Caco-2 (cell line): ENCODE data around the gene CCNQ. TPM values are rescaled to one million over a fixed set of nuclear protein-coding genes. Genes with fewer than 3 reads are reported as not detected.
A peak's percentile ranks its signal among the peaks of the same experiment; 100 is the strongest.

Experiments used
- Bru-seq: library from RNA; stranded (reverse); fragments of 400-500 nt; gene quantifications from one replicate; lab custom pipeline; 2021; lab: Mats Ljungman, UMichigan
- BruChase-seq, 2 experiments: library from RNA; stranded (reverse); fragments of 400-500 nt; gene quantifications; one replicate each; lab custom pipeline; 2021; lab: Mats Ljungman, UMichigan
- BruUV-seq: library from RNA; stranded (reverse); fragments of 400-500 nt; replicated peaks from 2 replicates; lab custom pipeline; 2021; lab: Mats Ljungman, UMichigan
- CTCF ChIA-PET: fragments of 300-600 bp; sonication (Branson Sonifier 250); formaldehyde crosslinking; loops from one replicate; lab custom pipeline; 2022; ENCODE audit warnings: antibody characterized with exemption; lab: Charles Lee
- POLR2A ChIA-PET: fragments of 300-600 bp; sonication (Branson Sonifier 250); formaldehyde crosslinking; loops from one replicate; lab custom pipeline; 2022; ENCODE audit warnings: antibody characterized with exemption; lab: Charles Lee
- DNase-seq, 2 experiments: peaks; one replicate each; pipeline versions ENCODE4 v3.0.0 to v3.0.0-alpha.2; 2020 to 2022
- H3K27me3 ChIP-seq: replicated peaks from 2 replicates; pipeline ENCODE4 v1.6.0; 2011; ENCODE audit warnings: low read length; ENCODE audit not compliant: control insufficient read depth, insufficient read depth
- H3K36me3 ChIP-seq: 2 replicates; pipeline ENCODE4 v1.5.1; 2011; ENCODE audit warnings: low read length; ENCODE audit not compliant: control insufficient read depth, insufficient read depth
- H3K4me1 ChIP-seq: fragments of 250-450 bp; sonication (Bioruptor Pico); 2 replicates; pipeline ENCODE4 v1.5.1; 2020; ENCODE audit warnings: mild to moderate bottlenecking
- H3K4me3 ChIP-seq: 2 replicates; pipeline ENCODE4 v1.5.1; 2011; ENCODE audit warnings: low read depth, mild to moderate bottlenecking, control low read depth, low read length
- H3K9me3 ChIP-seq: fragments of 250-450 bp; sonication (Bioruptor Pico); 2 replicates; pipeline ENCODE4 v1.5.1; 2020; ENCODE audit warnings: mild to moderate bottlenecking, moderate library complexity
- H3K27ac Mint-ChIP-seq: one replicate; pipeline ENCODE4 v1.8.0; 2022; ENCODE audit warnings: mixed read lengths; ENCODE audit not compliant: unreplicated experiment
- H3K27me3 Mint-ChIP-seq: one replicate; pipeline ENCODE4 v1.8.0; 2022; ENCODE audit warnings: mixed read lengths; ENCODE audit not compliant: insufficient read depth, unreplicated experiment
- H3K36me3 Mint-ChIP-seq: one replicate; pipeline ENCODE4 v1.8.0; 2022; ENCODE audit warnings: mild to moderate bottlenecking, mixed read lengths; ENCODE audit not compliant: insufficient read depth, unreplicated experiment
- H3K4me1 Mint-ChIP-seq: one replicate; pipeline ENCODE4 v1.8.0; 2022; ENCODE audit warnings: low read depth, mixed read lengths; ENCODE audit not compliant: unreplicated experiment
- H3K4me3 Mint-ChIP-seq: one replicate; pipeline ENCODE4 v1.8.0; 2022; ENCODE audit warnings: mild to moderate bottlenecking, moderate library complexity, mixed read lengths; ENCODE audit not compliant: unreplicated experiment
- H3K9me3 Mint-ChIP-seq: one replicate; pipeline ENCODE4 v1.8.0; 2022; ENCODE audit warnings: mixed read lengths; ENCODE audit not compliant: unreplicated experiment
- intact Hi-C: fragments of 100-400 bp; cut with micrococcal nuclease; formaldehyde crosslinking; loops from one replicate; pipeline ENCODE4 v1.10.0; 2022; ENCODE audit not compliant: unreplicated experiment
- long read RNA-seq: library from polyadenylated mRNA; stranded (forward); transcript quantifications from one replicate; pipeline ENCODE4 v2.0.0, GENCODE V29; 2022
- total RNA-seq: library from RNA; stranded (reverse); gene quantifications from 2 replicates; pipeline ENCODE4 v1.2.3, GENCODE V29; 2022
- TF ChIP-seq, protein P1 (sequence below), 2 experiments: fragments of 200-600 bp in 1 of 2; IDR thresholded peaks; 1 replicate in 1 of 2; 2 replicates in 1 of 2; pipeline versions ENCODE4 v1.5.1 to v1.8.0; 2011 to 2022; ENCODE audit warnings: antibody characterized with exemption in 1 of 2, control low read depth in 1 of 2, inconsistent platforms in 1 of 2, low read depth in 1 of 2, low read length in 1 of 2, mild to moderate bottlenecking in 1 of 2, moderate library complexity in 1 of 2; ENCODE audit not compliant: insufficient read depth in 1 of 2, severe bottlenecking in 1 of 2, unreplicated experiment in 1 of 2

CCNQ gene
- total RNA-seq (23.8 and 26.3 TPM in 2 replicates), Bru-seq, nascent RNA (percentile 56 among the genes with signal in this experiment), BruChase-seq, experiment 1, labeled RNA remaining after a 2-hour chase (percentile 57 among the genes with signal in this experiment), BruChase-seq, experiment 2, labeled RNA remaining after a 6-hour chase (percentile 67 among the genes with signal in this experiment)
- long read RNA-seq, transcript CCNQ-204 (5 exons, 1,306 nt) = minor isoform, 15 of 48 reads
- long read RNA-seq, transcript CCNQ-202 (5 exons, 1,164 nt) = major isoform, 24 of 48 reads
- long read RNA-seq, partial matches to known transcripts = 1 of 48 reads
- long read RNA-seq, other reads (novel, unspliced or antisense) = 5 of 48 reads

- peaks cover 6% of the 10 kb centered on the region for H3K4me1 Mint-ChIP-seq
- TF ChIP-seq, protein P1, sequence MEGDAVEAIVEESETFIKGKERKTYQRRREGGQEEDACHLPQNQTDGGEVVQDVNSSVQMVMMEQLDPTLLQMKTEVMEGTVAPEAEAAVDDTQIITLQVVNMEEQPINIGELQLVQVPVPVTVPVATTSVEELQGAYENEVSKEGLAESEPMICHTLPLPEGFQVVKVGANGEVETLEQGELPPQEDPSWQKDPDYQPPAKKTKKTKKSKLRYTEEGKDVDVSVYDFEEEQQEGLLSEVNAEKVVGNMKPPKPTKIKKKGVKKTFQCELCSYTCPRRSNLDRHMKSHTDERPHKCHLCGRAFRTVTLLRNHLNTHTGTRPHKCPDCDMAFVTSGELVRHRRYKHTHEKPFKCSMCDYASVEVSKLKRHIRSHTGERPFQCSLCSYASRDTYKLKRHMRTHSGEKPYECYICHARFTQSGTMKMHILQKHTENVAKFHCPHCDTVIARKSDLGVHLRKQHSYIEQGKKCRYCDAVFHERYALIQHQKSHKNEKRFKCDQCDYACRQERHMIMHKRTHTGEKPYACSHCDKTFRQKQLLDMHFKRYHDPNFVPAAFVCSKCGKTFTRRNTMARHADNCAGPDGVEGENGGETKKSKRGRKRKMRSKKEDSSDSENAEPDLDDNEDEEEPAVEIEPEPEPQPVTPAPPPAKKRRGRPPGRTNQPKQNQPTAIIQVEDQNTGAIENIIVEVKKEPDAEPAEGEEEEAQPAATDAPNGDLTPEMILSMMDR (IDR thresholded peaks at IDR 0.05; ENCODE audit: insufficient read depth in 1 of 2, low read depth in 1 of 2, low read length in 1 of 2, severe bottlenecking in 1 of 2, unreplicated experiment in 1 of 2) = no peak
- no peaks in the 10 kb centered on the region for H3K36me3 ChIP-seq
- peak within 1 kb of the TSS; percentile 73 for H3K4me3 ChIP-seq
- H3K27ac Mint-ChIP-seq = no peak within 1 kb of the TSS
- no peaks in the 10 kb centered on the region for H3K27me3 Mint-ChIP-seq
- ChIA-PET CTCF (interaction anchor here (0.6 to 1.9 kb wide), 2 partner anchors 48 to 70 kb away, joined by 4 to 7 read pairs; partner anchors contain the start of gene DUSP9), POLR2A (no interaction called here)
- H3K9me3 ChIP-seq = no peaks in the 10 kb centered on the region
- DNase-seq = peak in 1 of 2 experiments; percentile 45
- peaks cover 7% of the 10 kb centered on the region for H3K36me3 Mint-ChIP-seq
- no peaks in the 10 kb centered on the region for H3K27me3 ChIP-seq
- H3K9me3 Mint-ChIP-seq = no peaks in the 10 kb centered on the region
- intact Hi-C loops = loop anchor here (5.0 kb wide), 2 partner anchors 41 to 656 kb away; no protein-coding TSS in a partner anchor
- no TSS peak for BruUV-seq
- H3K4me1 ChIP-seq = no peaks in the 10 kb centered on the region
- H3K4me3 Mint-ChIP-seq = peak within 1 kb of the TSS; percentile 80
Observed at GRCh38 chrX:153598541-153599191, at the start of gene CCNQ. TSS of gene CCNQ (minus strand) at chrX:153599139. CDS start at chrX:153599073, 66 bp downstream.

DNA sequence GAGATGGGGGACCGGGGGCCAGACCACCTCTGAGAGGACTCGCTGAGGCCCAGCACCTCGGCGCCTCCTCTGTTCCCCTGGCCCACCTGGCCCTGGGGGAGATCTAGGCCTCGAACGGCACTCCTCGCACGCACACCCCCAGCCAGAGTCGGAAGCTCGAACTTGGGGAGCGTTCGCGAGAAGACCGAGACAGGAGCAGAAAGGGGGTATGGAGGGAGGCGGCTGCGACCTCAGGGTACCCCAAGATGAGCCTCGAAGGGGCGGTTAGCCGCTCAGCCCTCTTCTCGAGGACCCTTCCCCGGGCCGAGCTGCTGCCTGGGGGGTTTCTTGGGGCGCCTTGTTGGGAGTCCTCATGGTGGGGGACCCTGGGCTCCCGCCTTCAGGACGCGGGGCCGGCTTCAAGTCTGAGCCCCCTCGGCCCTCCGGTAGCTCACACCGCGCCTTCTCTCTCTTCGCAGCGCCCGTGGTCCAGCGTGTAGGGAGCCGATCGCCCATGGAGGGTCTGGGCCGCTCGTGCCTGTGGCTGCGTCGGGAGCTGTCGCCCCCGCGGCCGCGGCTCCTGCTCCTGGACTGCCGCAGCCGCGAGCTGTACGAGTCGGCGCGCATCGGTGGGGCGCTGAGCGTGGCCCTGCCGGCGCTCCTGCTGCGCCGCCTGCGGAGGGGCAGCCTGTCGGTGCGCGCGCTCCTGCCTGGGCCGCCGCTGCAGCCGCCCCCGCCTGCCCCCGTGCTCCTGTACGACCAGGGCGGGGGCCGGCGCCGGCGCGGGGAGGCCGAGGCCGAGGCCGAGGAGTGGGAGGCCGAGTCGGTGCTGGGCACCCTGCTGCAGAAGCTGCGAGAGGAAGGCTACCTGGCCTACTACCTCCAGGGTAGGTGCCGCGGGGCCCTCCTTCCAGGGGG lies 48.8 kb upstream of the CCNQ start:
- H3K27me3 Mint-ChIP-seq = peaks cover 4% of the 10 kb centered on the region
- peaks cover 24% of the 10 kb centered on the region for H3K4me1 ChIP-seq
- ChIA-PET POLR2A (no interaction called here), CTCF (interaction anchor here (0.5 to 3.4 kb wide), 5 partner anchors 10 to 93 kb away, joined by 3 to 15 read pairs (median 3); partner anchors contain the start of gene CCNQ)
- no TSS peak for BruUV-seq
- H3K36me3 Mint-ChIP-seq = no peaks in the 10 kb centered on the region
- no peaks in the 10 kb centered on the region for H3K27me3 ChIP-seq
- no peaks in the 10 kb centered on the region for H3K36me3 ChIP-seq
- no peak for DNase-seq
- TF ChIP-seq, protein P1 (IDR thresholded peaks at IDR 0.05; ENCODE audit: insufficient read depth in 1 of 2, low read depth in 1 of 2, low read length in 1 of 2, severe bottlenecking in 1 of 2, unreplicated experiment in 1 of 2) = no peak
- no peak overlapping the region for H3K4me3 Mint-ChIP-seq
- H3K27ac Mint-ChIP-seq = no peak overlapping the region
- H3K4me1 Mint-ChIP-seq = no peaks in the 10 kb centered on the region
- H3K9me3 ChIP-seq = no peaks in the 10 kb centered on the region
- no peaks in the 10 kb centered on the region for H3K9me3 Mint-ChIP-seq
- intact Hi-C loops = loop anchor here (5.0 kb wide), 1 partner anchor 35 kb away; no protein-coding TSS in a partner anchor
- H3K4me3 ChIP-seq = peak overlapping the region; percentile 31
